GM21515 (cell line): ENCODE data around the gene FYCO1.
"Not testable (repeated sequence)": the region's sequence is repeated elsewhere in the genome, so short reads cannot be mapped to it uniquely, and the experiment has no call there.

ENCODE experiments used
- ATAC-seq: cut with Tn5 transposase; IDR thresholded peaks from one replicate; pipeline ENCODE4 v1.9.1; 2021; ENCODE audit not compliant: unreplicated experiment

Gene FYCO1

GRCh38 chr3:45995236-45996192 is at the start of gene FYCO1:
FYCO1 (minus strand) TSS chr3:45995824; CDS start chr3:45984910, 10,914 bp downstream.
- ATAC-seq = peak; percentile 92

DNA sequence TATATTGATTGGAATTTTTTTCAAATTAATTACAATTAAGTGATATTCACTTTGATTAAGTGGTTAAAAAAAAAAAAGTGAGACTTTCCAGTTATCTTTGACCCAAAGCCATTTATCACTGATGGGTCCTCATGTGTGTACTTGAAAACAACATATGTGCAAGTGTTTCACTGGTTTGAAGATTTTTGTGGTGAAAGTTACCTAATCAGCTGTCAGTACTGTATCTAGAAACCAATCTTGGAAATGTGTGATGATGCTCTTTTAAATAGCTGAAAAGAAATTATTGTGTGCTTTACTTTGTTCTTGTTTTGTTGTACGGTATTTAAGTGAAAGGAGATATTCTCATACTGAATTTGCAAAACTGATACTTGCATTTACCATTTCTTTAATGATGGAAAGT is 43.3 kb upstream of the FYCO1 start:
- no peak for ATAC-seq

DNA sequence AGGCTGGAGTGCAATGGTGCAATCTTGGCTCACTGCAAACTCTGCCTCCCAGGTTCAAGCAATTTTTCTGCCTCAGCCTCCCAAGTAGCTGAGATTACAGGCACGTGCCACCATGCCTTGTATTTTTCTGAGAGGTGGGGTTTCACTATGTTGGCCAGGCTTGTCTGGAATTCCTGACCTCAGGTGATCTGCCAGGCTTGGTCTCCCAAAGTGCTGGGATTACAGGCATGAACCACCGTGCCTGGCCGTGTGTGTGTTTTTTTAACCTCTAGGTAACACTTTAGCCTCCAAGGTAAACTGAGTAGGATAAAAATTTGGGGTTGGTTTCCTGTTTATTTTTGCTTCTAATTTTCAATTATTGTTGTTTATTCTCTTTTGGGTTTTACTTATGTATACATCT is 42.4 kb upstream of the FYCO1 start:
- not testable (repeated sequence) for ATAC-seq

GRCh38 chr3:46036191-46036590 is 40.6 kb upstream of the FYCO1 start:
- no peak for ATAC-seq

GRCh38 chr3:46031747-46032146 is 36.1 kb upstream of the FYCO1 start:
- ATAC-seq = no peak

GRCh38 chr3:46031269-46031668 is 35.6 kb upstream of the FYCO1 start:
- ATAC-seq = no peak

DNA sequence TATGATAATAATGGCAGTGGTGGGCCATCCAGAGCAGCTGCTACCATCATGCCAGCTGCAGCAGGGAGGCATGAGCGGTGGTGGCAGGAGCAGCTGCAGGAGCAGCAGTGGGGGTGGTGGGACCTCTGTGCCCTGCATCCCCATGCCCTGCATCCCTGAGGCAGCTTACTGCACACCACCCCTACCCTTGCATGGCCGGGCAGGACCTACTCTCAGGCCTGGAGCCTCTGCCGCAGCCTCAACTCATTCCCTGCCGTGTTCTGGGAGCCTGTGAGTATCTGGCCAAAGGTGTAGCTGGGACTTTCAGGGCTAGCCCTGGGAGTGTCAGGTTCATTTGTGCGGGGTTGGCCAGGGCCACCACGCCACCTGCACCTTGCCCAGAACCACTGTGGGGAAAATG is 35.0 kb upstream of the FYCO1 start:
- ATAC-seq = no peak

GRCh38 chr3:46029953-46030543 is 34.4 kb upstream of the FYCO1 start:
- ATAC-seq = no peak

GRCh38 chr3:46027736-46028397 is 32.2 kb upstream of the FYCO1 start:
- ATAC-seq = no peak

GRCh38 chr3:46027021-46027705 is 31.5 kb upstream of the FYCO1 start, which contains the start of gene XCR1:
XCR1 (minus strand) TSS chr3:46027483; CDS start chr3:46021947, 5,536 bp downstream.
- no peak for ATAC-seq

- no peak for ATAC-seq
These were observed 29.5 kb upstream of the FYCO1 start for GRCh38 chr3:46025139-46025538.

DNA sequence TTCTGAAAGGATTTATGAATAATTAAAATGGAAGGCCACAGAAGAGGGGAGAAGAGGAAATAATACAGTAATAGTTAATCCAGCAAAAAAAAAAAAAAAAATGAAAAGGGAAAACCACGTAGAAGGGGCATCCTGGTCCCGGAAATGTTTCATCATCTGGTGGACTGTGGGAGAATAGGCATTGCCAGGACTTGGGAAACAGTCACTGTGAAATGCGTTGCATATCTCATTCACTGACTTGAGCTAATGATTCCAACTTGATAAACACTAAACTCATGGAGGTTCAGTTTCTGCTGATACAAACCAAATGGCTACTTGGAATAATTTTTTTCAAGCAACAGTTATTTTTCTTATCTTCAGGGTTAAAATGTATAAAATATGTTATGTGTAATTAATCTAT is 28.5 kb upstream of the FYCO1 start:
- ATAC-seq = no peak

DNA sequence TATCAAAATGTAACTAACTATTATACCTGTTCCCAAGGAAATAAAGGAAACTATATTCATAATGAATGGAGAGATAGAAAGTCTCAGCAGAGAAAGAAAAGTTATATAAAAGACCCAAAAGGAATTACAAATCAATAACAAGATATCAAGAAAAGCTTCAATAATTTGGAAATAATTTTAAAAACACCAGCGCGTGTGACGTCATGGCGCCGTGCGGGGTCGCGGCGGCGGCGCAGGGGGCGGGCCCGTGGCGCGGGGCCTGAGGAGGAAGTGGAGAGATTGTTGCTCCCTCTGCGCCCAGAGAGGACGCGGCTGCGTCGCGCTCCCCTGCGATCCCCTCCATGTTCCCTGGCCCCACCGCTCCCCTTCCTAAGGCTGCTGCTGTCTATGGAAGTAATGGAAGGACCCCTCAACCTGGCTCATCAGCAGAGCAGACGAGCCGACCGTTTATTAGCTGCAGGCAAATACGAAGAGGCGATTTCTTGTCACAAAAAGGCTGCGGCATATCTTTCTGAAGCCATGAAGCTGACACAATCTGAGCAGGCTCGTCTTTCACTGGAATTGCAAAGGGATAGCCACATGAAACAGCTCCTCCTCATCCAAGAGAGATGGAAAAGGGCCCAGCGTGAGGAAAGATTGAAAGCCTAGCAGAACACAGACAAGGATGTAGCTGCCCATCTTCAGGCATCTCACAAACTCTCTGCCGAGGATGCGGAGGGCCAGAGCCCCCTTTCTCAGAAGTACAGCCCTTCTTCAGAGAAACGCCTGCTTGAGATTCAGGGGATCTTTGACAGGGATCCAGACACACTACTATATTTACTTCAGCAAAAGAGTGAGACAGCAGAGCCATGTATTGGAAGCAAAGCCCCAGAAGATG is 27.5 kb upstream of the FYCO1 start:
- ATAC-seq = no peak

DNA sequence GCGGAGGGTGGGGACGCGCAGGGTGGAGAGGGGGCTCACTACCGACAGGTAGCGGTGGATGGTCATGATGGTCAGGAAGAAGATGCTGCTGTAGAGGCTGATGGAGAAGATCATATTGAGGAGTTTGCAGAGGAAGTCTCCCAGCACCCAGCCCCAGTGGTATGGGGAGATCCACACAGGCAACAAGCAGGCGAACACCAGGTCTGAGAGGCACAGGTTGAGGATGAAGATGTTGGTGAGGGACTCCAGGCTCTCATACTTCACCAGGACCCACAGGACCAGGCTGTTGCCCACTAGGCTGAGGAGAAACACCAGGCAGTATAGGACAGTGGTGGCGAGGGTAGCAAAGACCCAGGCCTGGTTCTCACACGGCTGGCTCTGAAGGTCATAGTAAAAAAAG is 25.9 kb upstream of the FYCO1 start:
- ATAC-seq = no peak

- ATAC-seq = no peak
These were observed 25.3 kb upstream of the FYCO1 start for GRCh38 chr3:46020766-46021510.

- ATAC-seq = no peak
These were observed 24.1 kb upstream of the FYCO1 start for GRCh38 chr3:46019707-46020106.

DNA sequence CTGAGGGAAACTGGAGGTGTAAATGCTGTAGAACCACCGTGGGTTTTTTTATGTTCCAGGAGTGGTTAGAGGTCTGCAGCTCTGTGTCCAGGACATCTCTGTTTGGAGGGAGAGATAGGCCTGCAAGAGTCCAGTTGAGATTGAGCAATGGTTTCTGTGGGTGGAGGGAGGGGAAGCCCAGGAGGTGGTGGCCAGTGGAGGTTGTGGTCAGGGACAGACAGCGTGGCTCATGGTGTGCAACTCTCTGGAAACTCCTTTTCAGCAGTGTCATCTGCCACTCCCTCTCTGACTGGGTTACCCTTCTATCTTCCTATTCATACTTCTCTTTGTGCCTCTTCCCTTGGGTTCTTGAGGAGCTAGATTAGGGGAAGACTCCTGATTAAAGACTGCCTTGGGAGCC is 22.1 kb upstream of the FYCO1 start:
- no peak for ATAC-seq

- ATAC-seq = no peak
These were observed 17.9 kb upstream of the FYCO1 start for GRCh38 chr3:46013316-46014094.

DNA sequence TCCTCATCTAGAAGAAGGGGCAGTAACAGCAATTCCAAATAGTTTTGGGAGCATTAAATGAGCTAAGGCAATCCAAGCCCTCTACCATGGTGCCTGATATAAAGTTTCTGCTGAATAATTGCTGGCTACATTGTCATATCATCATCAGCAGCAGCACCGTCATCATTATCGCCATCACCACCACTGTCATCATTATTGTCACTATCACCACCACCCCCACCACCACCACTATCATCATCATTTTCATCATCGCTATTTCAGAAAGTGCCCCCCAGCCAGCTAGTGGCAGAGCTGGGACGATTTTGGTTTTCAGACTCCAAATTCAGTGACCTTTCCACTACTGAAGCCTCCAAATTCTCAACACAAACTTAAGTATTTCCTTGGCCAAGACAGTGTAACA is 16.6 kb upstream of the FYCO1 start:
- no peak for ATAC-seq
